HG02571 (cell line): Measurements from ENCODE around the gene NTNG2.
"Not testable (repeated sequence)": the region's sequence is repeated elsewhere in the genome, so short reads cannot be mapped to it uniquely, and the experiment has no call there.

Experiments used
- ATAC-seq: cut with Tn5 transposase; IDR thresholded peaks from one replicate; pipeline ENCODE4 v1.9.1; 2021; ENCODE audit warnings: mild to moderate bottlenecking, moderate library complexity; ENCODE audit not compliant: unreplicated experiment

The NTNG2 gene, protein sequence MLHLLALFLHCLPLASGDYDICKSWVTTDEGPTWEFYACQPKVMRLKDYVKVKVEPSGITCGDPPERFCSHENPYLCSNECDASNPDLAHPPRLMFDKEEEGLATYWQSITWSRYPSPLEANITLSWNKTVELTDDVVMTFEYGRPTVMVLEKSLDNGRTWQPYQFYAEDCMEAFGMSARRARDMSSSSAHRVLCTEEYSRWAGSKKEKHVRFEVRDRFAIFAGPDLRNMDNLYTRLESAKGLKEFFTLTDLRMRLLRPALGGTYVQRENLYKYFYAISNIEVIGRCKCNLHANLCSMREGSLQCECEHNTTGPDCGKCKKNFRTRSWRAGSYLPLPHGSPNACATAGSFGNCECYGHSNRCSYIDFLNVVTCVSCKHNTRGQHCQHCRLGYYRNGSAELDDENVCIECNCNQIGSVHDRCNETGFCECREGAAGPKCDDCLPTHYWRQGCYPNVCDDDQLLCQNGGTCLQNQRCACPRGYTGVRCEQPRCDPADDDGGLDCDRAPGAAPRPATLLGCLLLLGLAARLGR

DNA sequence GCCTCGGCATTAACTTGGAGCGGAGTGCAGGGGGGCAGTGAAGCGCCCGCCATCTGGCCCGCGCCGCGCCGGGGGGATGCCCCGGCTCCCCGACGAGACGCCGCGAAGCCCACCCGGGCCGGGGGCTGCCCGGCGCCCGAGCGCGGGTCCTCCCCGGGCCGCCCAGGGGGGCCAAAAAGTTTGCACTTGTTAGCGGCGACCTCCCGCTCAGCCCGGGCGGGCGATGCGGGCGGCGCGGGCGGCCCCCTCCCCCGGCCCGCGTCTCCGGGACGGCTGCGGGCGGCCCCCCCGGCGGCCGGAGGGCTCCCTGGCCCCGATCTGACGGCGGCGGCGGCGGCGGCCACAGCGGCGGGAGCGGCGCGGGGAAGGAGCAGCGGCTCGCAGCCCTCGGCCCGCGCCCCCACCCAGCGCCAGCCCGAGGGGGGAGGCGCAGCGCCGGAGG, at the start of gene NTNG2:
Gene NTNG2, plus strand, starts transcription at position 316 of the 442 bp plus-strand sequence. CDS start 4,774 bp downstream, outside the sequence.
- ATAC-seq: no peak

DNA sequence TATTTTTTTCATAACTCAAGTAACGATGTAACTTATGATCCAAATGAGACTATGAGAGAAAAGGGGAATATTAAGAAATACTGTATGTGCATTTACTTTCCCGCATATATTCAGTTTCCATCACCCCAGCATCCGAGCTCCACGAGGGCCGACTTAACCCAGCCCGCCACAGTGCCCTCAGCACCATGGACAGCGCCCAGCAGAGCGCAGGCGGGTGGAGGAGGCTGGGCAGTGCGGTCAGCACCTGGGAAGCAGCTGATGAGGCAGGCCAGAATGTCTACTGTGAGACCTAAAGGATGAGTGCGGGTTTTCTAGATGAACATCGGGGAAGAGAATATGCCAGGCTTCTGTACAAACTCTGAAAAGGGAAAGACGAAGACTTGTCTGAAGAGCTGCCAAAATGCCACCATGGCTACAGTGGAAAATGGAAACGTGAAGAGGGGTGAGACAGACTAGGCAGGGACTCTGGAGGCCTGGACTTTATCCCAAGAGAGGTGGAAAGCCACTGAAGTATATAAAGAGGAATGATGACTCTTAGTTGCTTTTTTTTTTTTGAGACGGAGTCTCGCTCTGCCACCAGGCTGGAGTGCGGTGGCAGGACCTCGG, 47.7 kb upstream of the NTNG2 start:
- ATAC-seq: no peak

DNA sequence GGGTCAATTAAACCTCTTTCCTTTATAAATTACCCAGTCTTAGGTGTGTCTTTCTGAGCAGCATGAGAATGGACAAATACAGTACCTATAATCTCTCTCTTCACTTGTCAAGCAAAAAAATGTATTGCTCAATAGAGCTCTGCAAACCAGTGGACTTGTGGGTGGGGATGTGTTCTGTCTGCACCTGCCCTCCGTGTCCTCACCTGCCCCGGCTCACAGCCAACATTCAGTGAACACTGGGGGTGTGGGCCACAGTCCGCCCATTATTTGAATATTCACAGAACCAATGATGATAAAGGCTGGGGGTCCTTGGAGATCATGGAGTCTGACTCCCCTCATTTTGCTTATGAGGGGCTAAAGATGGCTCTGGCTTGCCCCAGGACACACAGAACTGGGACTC, 45.3 kb upstream of the NTNG2 start:
- no peak for ATAC-seq

DNA sequence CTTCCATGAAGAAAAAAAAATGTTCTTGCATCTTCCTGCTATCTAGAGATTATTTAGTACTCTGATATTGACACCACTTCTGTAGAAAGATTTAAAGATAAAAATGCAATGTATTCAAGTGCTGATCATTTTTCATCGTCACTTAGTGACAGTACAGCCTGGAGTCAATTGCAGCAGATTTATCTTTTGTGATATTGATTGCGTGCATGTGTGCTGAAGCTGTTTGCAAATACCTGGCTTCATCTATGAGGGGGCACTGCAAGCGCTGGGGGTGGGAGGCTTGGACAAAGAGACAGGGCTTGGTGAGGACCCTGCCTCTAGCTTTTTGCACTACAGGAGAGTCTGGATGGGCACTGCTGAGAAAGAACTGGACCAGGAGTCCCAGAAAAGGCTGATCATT, 44.2 kb upstream of the NTNG2 start:
- ATAC-seq: no peak

DNA sequence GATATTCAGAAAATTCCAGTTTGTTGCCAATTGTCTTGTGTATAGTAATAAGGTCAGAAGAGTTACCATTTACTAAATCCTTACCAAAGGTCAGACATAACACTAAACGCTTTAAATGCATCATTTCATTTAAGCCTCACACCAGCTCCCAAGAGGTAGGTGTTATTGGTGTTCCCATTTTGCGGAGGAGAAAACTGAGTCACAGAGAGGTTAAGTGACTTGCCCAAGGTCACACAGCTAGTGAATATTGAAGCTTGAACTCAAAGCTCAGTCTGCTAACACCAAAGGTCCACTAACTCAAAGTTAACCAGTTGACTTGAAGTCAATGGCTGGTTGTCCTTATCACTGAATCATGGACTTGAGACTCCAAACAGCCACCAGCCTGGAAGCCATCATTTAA, 40.8 kb upstream of the NTNG2 start:
- ATAC-seq: no peak

DNA sequence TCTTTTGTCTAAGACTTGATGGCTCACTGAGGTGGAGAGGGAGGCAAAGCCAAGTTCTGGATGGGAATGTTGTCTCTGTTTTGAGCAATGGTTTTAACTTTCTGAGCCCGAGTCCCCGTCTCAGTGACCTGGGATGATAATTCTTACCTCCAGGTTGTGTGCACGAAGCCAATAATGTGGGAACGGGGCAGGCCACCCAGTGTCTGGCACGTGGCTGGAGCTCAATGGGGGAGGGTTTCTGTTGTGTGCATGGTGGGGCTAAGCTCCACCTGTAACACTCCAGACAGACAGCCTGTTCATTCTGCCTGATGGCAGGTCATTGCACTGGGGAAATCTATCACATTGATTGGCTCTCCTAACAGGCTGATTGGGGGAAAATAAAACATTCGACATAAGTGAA, 37.1 kb upstream of the NTNG2 start:
- no peak for ATAC-seq

DNA sequence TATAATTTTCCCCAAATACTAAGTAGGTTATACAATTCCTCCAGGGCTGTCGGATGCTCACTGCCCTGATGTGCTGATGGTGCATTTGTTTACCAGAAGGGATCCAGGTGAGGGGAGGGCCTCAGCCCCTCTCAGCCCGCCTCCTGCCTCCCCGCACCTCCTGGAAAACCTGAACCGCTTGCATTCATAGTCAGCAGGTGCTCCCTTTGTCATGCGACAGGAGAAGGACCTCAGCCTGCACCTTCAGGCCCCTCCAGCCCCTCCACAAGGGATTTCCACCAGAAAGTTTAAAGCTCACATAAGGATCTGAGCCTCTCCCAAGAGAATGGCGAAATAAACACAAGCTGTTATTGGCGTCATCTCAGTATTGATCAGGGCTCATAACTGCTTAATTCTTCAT, 36.5 kb upstream of the NTNG2 start:
- ATAC-seq: no peak

DNA sequence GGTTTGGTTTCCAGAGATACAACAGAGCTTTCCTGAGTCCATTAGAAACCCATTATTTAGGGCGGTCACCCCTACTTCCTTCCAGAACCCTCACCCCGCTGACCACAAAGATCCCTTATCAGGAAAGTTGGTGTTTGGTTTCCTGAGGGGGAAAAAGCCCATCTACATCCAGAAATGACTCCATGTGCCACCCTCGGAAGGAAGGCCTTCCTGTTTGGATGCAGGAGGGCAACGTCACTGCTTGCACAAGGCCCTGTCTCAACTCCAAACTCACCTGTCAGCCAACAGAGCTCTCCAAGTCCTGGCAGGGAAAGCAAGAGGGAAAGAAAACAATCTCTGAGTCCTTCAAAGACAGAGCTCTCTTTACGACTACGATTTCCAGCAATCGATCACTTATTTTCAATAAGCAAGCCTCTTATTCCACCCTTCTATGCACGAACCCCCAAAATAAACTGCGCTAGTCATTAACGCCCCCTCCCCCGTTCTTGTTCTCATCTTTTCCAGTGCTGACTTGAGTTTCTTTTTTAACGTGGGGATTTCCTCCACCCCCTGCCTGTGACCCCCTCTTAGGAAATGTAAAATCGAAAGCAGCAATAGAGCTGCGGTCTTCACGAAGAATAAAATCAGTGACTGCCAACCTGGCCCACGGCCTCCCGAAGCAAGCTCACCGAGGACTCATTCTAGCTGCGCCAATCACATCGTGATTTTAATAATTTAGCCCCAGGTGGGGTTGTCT, 35.7 kb upstream of the NTNG2 start:
- ATAC-seq: no peak

DNA sequence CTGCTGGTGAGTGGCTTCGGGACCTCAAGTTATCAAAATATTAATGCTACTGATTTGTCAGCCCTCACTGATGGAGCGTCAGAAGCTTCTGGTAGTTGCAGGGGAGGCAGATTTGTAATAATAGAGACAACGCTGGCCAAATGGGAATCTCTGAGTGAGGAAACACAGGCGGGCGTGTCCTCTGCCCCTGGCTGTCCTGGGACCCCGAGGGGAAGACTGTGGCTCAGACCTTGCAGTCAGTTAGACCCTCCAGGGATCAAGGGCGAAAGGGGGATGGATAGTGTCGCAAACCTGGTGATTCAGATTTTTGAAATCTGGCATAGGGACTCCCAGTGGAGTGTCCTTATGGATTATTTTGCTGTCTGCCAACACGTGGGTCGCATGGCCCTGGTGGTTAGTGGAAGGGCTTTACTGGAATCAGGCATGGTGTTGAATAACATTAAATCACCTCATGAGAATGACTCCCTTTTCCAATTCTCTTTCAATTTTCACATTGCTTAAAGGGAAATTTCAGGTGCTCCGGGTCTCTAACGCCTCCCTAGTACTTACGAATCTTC, 35.1 kb upstream of the NTNG2 start:
- no peak for ATAC-seq

DNA sequence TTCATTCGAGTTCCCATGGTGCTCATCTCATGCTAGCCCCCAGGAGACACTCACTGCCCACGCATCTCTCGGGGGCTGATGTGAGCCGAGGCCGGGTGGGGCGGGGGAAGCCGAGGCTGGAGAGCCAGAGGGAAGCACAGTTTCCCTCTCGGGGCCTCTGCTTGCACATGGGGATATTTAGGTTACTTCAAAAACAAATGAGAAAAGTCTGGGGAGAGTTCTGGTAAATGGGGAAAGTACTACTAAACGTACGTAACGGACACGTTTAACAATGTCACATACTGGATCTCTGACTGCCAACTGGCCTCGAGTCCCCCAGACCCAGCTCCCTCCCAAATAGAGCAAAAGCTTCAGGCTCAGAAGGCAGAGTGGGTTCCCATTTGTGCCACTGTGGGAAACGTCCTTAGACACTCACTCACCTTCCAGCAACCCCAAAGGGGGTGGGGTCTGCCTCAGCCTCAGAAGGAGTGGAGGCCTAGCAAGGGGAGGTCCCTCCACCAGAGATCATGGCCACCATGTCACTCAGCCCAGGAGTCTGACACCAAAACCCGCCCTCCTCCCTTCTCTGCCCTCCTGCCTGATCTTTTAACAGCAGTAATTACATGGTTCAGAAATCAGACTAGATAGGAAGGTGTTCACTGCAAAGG, 33.8 kb upstream of the NTNG2 start:
- no peak for ATAC-seq

DNA sequence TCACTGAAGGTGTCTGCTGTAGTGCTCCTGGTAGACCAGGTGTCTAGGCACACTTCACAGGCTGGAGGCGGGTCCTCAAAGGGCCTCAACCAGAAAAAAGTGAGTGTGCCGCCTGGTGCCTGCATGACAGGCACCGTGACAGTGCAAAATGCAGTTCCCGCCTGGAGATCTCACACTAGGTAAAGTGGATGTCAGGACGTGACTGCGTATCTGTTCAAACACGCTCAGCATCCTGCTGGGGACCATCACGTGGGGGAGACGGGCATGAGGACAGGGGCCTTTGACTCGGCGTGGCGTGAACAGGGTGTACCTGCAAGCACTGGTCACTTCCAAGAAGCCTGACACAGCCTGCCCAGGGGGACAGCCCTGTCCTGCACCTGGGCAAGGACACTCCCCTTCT, 32.3 kb upstream of the NTNG2 start:
- no peak for ATAC-seq

DNA sequence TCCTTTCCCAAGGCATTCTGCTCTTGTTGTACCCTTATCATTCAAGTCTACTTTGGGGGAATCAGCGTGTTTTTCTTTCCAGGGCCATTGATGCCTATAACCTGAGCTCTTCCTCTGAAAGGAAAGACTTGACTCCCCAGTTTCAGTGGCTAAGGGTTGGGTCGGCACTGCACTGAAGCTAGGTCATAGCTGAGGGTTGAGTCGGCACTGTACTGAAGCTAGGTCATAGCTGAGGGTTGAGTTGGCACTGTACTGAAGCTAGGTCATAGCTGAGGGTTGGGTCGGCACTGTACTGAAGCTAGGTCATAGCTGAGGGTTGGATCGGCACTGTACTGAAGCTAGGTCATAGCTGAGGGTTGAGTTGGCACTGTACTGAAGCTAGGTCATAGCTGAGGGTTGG, 27.8 kb upstream of the NTNG2 start:
- not testable (repeated sequence) for ATAC-seq

DNA sequence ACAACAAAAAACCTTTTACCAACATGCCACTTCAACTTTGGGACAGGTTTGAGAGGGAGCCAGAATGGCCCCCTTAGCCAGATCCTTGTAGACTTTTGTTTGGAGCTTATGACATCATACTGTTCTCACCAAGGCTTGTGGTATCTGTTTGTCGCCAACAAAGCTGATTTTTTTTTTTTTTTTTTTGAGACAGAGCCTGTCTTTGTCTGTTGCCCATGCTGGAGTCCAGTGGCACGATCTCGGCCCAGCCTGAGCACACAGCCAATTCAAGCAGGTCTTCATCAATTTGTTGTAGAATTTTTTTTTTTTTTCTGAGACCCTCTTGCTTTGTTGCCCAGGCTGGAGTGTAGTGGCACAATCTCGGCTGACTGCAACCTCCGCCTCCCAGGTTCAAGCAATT, 26.4 kb upstream of the NTNG2 start:
- ATAC-seq: no peak

DNA sequence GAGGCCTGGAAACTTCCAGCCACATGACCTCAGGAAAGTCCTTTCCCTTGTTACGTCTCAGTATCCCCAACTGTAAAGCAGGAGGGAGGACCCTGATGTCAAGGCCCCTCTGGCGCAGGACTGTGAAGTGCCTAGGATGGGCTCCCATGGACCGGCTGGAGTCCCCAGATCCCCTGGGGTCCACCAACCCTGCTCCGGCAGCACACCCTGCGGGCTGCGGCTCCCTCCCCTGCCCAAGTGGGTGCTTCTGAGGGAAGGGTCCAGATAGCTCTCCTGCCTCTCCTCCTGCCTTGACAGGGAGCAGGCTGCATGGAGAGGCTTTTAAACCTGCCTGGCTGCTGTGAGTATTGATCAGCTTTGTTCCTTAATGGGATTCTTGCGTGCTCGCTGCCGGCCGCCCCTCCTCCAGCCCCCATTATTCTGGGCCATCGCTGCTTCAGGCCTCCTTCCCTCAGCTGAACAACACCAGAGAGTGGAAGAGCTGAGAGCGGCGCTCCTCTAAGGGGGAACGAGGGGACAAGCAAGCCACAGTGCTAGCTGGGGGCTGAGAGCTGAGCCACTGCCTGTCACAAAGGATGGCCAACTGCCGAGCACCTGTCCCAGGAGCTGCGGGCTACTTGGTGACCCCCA, 25.6 kb upstream of the NTNG2 start:
- no peak for ATAC-seq

DNA sequence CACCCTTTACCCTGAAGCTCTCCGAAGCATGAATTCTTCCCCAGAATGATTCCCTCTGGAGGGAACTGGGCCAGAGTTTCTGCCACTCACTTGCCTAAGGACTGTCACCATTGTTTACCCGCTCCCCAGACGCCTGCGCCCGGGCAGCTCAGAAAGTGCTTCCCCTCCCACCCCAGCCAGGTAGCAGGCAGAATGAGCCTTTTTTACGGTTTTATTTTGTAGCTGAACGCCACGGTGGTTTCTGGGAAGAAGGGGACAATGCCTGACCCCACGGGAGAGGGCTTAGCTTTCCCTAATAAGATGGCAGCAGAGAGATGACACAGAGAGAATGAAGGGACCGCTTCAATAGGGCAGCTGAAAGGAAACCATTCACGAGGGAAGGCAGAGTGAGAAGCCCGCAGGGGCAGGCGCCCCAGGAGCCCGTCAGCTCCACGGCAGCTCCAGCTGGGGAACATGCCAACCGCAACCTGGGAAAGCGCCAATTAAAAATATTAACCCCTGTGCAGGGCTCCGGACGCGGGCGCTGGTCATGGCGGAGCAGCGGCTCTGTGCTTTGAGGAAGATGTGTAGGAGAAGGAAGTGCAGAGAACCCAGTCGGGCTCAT, 20.4 kb upstream of the NTNG2 start:
- no peak for ATAC-seq

DNA sequence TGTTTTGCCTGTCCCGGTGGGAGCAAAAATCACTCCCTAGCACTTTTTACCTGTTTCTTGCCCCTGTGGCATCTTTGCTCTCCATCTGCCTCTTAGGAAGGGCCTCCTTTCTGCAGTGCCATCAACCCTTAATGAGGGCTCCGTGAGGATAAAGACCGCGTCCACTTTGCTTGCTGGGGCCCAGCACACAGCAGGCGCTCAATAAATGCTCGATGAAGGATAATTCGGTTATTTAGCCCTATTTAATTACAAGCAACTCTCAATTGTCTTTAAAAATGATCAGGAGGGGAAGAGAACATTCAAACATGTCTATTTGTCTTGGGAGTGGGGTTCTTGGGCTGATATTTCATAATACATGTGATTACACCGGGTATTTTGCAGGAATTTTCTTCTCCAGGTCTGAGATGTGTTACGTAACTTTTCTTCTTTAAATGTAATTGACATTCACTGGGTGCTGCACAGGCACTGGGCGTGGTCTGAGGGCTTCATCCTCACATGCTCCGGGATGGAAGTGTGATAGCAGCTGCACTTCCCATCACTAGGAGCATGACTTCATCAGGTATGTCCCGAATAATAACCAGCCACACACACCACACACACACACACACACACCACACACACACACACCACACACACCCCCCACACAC, 19.8 kb upstream of the NTNG2 start:
- ATAC-seq: no peak

DNA sequence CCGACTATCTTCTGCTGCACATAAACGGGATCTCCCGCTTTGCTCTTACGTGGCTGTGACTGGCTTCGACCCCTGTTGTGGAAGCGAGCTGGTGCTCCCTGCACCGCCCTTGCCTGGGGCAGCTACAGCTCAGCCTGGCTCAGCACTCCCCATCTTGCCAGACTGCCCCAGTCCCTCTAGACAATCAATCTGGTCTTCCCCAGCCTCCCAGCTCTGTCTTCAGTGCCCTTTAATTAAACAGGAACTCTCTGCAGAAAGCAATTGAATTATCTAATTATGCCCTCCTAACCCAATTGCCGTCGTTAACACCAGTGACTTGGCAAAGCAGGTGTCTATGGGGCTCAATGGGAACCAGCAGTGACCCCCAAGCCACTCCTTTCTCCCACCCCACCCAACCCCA, 18.9 kb upstream of the NTNG2 start:
- ATAC-seq: no peak

DNA sequence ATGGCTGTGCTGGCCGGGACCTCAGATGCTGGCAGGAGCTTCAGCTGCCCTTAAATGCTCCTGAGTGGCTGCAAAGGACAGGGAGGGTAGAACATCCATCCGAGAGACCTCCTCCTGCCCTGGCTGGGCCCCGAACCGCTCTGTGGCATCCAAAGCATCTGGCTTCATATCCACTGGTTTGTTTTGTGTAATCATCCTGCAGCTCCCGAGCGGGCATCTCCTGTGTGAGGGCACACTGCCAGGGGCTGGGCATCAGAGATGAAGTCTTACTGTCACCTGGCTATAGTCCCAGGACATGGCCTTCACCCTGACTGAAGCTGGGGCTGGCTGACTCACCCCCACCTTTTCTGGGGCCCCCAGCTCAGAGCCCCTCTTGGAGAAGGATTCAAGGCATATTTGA, 18.5 kb upstream of the NTNG2 start:
- no peak for ATAC-seq

DNA sequence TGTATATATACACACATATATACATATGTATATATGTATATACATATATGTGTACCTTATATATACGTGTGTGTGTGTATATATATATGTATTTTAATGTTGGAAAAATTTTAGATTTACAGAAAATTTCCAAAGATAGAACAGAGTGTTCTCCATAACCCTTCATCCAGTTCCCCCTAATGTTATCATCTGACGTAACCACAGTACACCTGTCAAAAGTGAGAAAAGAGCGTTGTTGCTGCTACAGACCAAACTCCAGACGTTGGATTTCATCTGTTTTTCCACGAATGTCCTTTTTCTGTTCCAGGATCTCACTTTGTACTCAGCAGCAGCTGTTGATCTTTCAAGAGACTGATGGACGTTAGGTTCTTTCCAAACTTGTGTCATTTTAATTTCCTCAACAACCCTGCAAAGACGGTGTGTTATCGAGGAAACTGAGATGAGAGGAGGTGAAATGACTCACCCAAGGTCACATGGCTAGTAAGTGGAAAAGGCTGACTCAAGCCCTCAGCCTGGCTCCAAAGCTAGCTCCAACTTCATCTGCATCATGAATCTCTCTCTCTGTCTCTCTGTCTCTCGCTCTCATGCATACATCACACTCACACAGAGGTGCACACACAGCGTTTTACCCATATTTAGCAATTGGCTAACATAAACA, 17.0 kb upstream of the NTNG2 start:
- ATAC-seq: no peak
